ENCODE data around the gene FASTKD1.

DNA sequence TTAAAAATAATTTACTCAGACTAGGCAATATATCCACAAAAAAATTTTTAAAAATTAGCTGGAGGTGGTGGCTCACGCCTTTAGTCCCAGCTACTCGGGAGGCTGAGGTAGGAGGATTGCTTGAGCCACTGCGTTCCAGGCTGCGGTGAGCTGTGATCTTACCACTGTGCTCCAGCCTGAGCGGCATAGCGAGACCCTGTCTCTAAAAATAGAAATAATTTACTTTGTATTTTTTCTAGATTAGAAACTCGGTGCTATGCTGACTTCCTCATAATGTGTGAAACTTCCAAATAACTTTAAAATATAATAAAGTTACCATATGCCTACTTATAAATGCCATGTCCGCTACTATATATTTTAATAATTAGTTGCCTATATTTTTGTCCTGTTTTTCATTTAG is 17.1 kb upstream of the FASTKD1 start:
- TF ChIP-seq, protein P1, sequence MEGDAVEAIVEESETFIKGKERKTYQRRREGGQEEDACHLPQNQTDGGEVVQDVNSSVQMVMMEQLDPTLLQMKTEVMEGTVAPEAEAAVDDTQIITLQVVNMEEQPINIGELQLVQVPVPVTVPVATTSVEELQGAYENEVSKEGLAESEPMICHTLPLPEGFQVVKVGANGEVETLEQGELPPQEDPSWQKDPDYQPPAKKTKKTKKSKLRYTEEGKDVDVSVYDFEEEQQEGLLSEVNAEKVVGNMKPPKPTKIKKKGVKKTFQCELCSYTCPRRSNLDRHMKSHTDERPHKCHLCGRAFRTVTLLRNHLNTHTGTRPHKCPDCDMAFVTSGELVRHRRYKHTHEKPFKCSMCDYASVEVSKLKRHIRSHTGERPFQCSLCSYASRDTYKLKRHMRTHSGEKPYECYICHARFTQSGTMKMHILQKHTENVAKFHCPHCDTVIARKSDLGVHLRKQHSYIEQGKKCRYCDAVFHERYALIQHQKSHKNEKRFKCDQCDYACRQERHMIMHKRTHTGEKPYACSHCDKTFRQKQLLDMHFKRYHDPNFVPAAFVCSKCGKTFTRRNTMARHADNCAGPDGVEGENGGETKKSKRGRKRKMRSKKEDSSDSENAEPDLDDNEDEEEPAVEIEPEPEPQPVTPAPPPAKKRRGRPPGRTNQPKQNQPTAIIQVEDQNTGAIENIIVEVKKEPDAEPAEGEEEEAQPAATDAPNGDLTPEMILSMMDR (IDR thresholded peaks at IDR 0.05): no peak
- no peak for TF ChIP-seq EP300 (IDR thresholded peaks at IDR 0.05)

Measured in suprapubic skin (tissue), 3 donors.